ENCODE measurements around the gene MKNK1.

DNA sequence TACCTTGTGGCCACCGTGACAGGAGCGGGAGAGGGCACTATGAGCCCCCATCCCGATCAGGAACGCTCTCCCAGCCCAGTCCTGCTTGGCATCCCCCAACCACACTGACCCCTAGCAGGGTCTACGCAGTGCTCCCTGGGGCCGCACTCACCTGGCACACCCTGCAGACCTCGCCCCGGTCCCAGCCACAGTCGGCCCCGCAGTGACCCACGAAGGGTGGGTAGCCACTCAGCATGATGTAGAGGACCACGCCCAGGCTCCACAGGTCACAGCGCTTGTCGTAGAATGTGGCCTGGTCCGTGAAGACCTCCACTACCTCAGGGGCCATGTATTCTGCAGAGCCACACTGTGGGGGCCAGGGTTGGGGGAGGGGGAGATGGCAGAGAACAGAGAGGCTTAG, 41.6 kb downstream of the MKNK1 start:
- TF ChIP-seq, protein P1, sequence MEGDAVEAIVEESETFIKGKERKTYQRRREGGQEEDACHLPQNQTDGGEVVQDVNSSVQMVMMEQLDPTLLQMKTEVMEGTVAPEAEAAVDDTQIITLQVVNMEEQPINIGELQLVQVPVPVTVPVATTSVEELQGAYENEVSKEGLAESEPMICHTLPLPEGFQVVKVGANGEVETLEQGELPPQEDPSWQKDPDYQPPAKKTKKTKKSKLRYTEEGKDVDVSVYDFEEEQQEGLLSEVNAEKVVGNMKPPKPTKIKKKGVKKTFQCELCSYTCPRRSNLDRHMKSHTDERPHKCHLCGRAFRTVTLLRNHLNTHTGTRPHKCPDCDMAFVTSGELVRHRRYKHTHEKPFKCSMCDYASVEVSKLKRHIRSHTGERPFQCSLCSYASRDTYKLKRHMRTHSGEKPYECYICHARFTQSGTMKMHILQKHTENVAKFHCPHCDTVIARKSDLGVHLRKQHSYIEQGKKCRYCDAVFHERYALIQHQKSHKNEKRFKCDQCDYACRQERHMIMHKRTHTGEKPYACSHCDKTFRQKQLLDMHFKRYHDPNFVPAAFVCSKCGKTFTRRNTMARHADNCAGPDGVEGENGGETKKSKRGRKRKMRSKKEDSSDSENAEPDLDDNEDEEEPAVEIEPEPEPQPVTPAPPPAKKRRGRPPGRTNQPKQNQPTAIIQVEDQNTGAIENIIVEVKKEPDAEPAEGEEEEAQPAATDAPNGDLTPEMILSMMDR (conservative IDR thresholded peaks at IDR 0.05; ENCODE audit: low read length): no peak
- TF ChIP-seq EZH2phosphoT487 (IDR thresholded peaks at IDR 0.05; ENCODE audit: borderline replicate concordance): no peak
